HG03095 (cell line): ENCODE measurements around the gene NHS.

Experiments
- ATAC-seq: cut with Tn5 transposase; IDR thresholded peaks from one replicate; pipeline ENCODE4 v1.9.1; 2021; ENCODE audit warnings: moderate library complexity; ENCODE audit not compliant: unreplicated experiment

The NHS gene

GRCh38 chrX:17580539-17581152 is 205.6 kb downstream of the NHS start:
- ATAC-seq, result no peak

GRCh38 chrX:17581641-17582040 is 206.6 kb downstream of the NHS start:
- ATAC-seq, result no peak

- ATAC-seq, result no peak
Observed at GRCh38 chrX:17584248-17584681, 209.3 kb downstream of the NHS start.

GRCh38 chrX:17585006-17585405 is 210.0 kb downstream of the NHS start:
- ATAC-seq, result no peak

GRCh38 chrX:17587366-17587765 is 212.4 kb downstream of the NHS start:
- ATAC-seq, result no peak

- ATAC-seq, result no peak
Observed at GRCh38 chrX:17588303-17588702, 213.3 kb downstream of the NHS start.

GRCh38 chrX:17590892-17591740 is 216.1 kb downstream of the NHS start:
- no peak for ATAC-seq

- ATAC-seq, result no peak
Observed at GRCh38 chrX:17591741-17592110, 216.7 kb downstream of the NHS start.

- no peak for ATAC-seq
Observed at GRCh38 chrX:17592117-17592516, 217.1 kb downstream of the NHS start.

- no peak for ATAC-seq
Observed at GRCh38 chrX:17594693-17595092, 219.7 kb downstream of the NHS start.

GRCh38 chrX:17595456-17596035 is 220.5 kb downstream of the NHS start:
- ATAC-seq, result no peak

GRCh38 chrX:17596061-17596460 is 221.1 kb downstream of the NHS start:
- no peak for ATAC-seq

- no peak for ATAC-seq
Observed at GRCh38 chrX:17596546-17597205, 221.7 kb downstream of the NHS start.

- ATAC-seq, result no peak
Observed at GRCh38 chrX:17597327-17597726, 222.3 kb downstream of the NHS start.

- no peak for ATAC-seq
Observed at GRCh38 chrX:17597836-17598439, 222.9 kb downstream of the NHS start.

- no peak for ATAC-seq
Observed at GRCh38 chrX:17601441-17602200, 226.6 kb downstream of the NHS start.

- no peak for ATAC-seq
Observed at GRCh38 chrX:17602245-17602644, 227.2 kb downstream of the NHS start.

GRCh38 chrX:17603196-17603595 is 228.2 kb downstream of the NHS start:
- no peak for ATAC-seq

- ATAC-seq, result no peak
Observed at GRCh38 chrX:17605676-17606075, 230.7 kb downstream of the NHS start.

GRCh38 chrX:17606231-17606630 is 231.2 kb downstream of the NHS start:
- no peak for ATAC-seq
